ENCODE measurements around the gene COX20.

The COX20 gene

DNA sequence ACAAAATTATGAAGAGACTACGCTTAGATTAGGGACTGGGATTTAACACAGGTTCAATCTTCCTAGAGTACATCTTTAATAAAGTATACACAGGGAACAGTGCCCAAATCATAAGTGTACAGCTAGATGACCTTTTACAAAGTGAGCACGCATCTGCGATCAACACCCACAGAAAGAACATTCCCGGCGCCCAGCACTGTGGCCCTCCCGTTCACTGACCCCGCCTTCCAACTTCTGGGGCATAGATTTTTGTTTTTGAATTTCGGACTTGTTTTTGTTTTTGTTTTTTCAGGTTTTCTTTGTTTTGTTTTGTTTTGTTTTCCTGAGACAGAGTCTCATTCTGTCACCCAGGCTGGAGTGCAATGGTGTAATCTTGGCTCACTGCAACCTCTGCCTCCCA, 30.6 kb upstream of the COX20 start:
- TF ChIP-seq SUZ12 (IDR thresholded peaks at IDR 0.05) = no peak
- TF ChIP-seq, protein P1, sequence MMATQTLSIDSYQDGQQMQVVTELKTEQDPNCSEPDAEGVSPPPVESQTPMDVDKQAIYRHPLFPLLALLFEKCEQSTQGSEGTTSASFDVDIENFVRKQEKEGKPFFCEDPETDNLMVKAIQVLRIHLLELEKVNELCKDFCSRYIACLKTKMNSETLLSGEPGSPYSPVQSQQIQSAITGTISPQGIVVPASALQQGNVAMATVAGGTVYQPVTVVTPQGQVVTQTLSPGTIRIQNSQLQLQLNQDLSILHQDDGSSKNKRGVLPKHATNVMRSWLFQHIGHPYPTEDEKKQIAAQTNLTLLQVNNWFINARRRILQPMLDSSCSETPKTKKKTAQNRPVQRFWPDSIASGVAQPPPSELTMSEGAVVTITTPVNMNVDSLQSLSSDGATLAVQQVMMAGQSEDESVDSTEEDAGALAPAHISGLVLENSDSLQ (IDR thresholded peaks at IDR 0.05) = no peak
- DNase-seq (ENCODE audit: extremely low spot score) = no peak
- POLR2A ChIA-PET = no interaction called here
- CTCF ChIA-PET = interaction anchor here (0.5 kb wide), 1 partner anchor 219 kb away, joined by 3 read pairs; no protein-coding TSS in a partner anchor

DNA sequence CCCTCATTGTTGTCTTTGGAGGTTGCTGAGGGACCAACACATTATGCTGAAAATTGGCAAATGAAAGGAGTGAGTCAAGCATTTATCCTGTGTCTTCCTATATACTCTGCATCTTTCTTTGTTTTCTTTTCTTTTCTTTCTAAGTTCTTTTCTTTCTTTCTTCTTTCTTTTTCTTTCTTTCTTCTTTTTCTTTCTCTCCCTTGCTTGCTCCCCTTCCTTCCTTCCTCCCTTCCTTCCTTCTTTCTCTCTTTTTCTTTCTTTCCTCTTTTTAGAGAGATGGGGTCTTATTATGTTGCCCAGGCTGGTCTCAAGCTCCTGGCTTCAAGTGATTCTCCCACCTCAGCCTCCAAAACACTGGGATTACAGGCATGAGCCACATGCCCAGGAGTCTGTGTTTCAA, 28.3 kb upstream of the COX20 start:
- POLR2A ChIA-PET = no interaction called here
- TF ChIP-seq BHLHE40 (IDR thresholded peaks at IDR 0.05; ENCODE audit: borderline replicate concordance) = no peak
- no peak for TF ChIP-seq SP1 (IDR thresholded peaks at IDR 0.05)
- TF ChIP-seq L3MBTL2 (conservative IDR thresholded peaks at IDR 0.05) = no peak
- no peak for TF ChIP-seq LEF1 (IDR thresholded peaks at IDR 0.05; ENCODE audit: borderline replicate concordance)
- no peak for TF ChIP-seq HDGF (IDR thresholded peaks at IDR 0.05; ENCODE audit: borderline replicate concordance)
- no peak for TF ChIP-seq FOXK2 (IDR thresholded peaks at IDR 0.05)
- TF ChIP-seq SUZ12 (IDR thresholded peaks at IDR 0.05) = no peak
- no peak for TF ChIP-seq FOXM1 (IDR thresholded peaks at IDR 0.05; ENCODE audit: borderline replicate concordance)
- no peak for TF ChIP-seq ARNT (IDR thresholded peaks at IDR 0.05)
- TF ChIP-seq CTBP1 (IDR thresholded peaks at IDR 0.05; ENCODE audit: borderline replicate concordance) = no peak
- DNase-seq (ENCODE audit: extremely low spot score) = no peak
- CTCF ChIA-PET = interaction anchor here (0.6 kb wide), 1 partner anchor 72 kb away, joined by 15 read pairs; no protein-coding TSS in a partner anchor

DNA sequence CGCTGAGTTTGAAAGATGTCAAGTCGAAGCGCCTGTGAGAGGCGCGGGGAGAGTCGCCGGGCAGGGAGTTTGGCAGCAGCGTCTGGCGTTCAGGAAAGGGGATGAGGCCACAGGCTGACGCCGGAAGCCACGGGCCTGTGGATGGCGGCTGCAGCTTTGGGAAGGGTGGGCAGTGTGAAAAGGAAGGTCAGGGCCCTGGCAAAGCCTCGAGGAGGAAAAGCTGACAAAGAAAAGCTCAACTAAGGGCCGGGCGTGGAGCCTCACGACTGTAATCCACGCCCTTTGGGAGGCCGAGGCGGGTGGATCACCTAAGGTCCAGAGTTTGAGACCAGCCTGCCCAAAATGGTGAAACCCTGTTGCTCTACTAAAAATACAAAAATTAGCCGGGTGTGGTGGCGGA, 25.2 kb upstream of the COX20 start:
- DNase-seq (ENCODE audit: extremely low spot score) = no peak
- TF ChIP-seq HDGF (IDR thresholded peaks at IDR 0.05; ENCODE audit: borderline replicate concordance) (no peak), LEF1 (IDR thresholded peaks at IDR 0.05; ENCODE audit: borderline replicate concordance) (no peak), TARDBP (IDR thresholded peaks at IDR 0.05) (no peak), CTBP1 (IDR thresholded peaks at IDR 0.05; ENCODE audit: borderline replicate concordance) (no peak)
- ChIA-PET POLR2A (no interaction called here), CTCF (interaction anchor here (0.6 to 1.0 kb wide), 2 partner anchors 9 to 148 kb away, joined by 3 read pairs; no protein-coding TSS in a partner anchor)

DNA sequence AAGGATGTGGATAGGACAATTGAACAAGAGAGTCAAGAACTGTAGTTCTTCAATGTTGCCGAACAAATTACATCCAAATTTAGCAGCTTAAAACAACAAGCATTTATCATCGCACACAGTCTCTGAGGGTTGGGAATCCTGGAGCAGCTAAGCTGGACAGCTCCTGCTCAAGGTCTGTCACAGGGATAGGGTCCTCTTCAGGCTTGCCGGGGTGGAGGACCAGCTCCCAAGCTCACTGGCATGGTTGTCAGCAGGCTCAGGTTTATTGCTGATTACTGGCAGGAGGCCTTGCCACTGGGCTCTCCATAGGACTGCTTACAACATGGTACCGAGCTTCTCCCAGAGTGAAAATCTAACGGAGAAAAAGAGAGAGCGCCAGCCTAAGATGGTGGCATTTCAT, 22.1 kb upstream of the COX20 start:
- POLR2A ChIA-PET = interaction anchor here (0.8 to 1.1 kb wide), 2 partner anchors 15 to 21 kb away, joined by 4 read pairs; no protein-coding TSS in a partner anchor
- DNase-seq (ENCODE audit: extremely low spot score) = no peak
- TF ChIP-seq HDGF (IDR thresholded peaks at IDR 0.05; ENCODE audit: borderline replicate concordance) (no peak), TARDBP (IDR thresholded peaks at IDR 0.05) (no peak), ELF4 (IDR thresholded peaks at IDR 0.05) (no peak), FOXA1 (IDR thresholded peaks at IDR 0.05) (no peak), LEF1 (IDR thresholded peaks at IDR 0.05; ENCODE audit: borderline replicate concordance) (no peak), L3MBTL2 (conservative IDR thresholded peaks at IDR 0.05) (no peak), SUZ12 (IDR thresholded peaks at IDR 0.05) (no peak), FOXM1 (IDR thresholded peaks at IDR 0.05; ENCODE audit: borderline replicate concordance) (no peak), SP1 (IDR thresholded peaks at IDR 0.05) (no peak), NFRKB (IDR thresholded peaks at IDR 0.05) (no peak), ZNF384 (IDR thresholded peaks at IDR 0.05) (no peak), FOXK2 (IDR thresholded peaks at IDR 0.05) (no peak), BHLHE40 (IDR thresholded peaks at IDR 0.05; ENCODE audit: borderline replicate concordance) (no peak), ARNT (IDR thresholded peaks at IDR 0.05) (no peak), CTBP1 (IDR thresholded peaks at IDR 0.05; ENCODE audit: borderline replicate concordance) (no peak)
- TF ChIP-seq, protein P1 (IDR thresholded peaks at IDR 0.05) = no peak
- CTCF ChIA-PET = interaction anchor here (0.5 to 1.5 kb wide), 4 partner anchors 10 to 379 kb away, joined by 3 to 6 read pairs (median 4); no protein-coding TSS in a partner anchor

DNA sequence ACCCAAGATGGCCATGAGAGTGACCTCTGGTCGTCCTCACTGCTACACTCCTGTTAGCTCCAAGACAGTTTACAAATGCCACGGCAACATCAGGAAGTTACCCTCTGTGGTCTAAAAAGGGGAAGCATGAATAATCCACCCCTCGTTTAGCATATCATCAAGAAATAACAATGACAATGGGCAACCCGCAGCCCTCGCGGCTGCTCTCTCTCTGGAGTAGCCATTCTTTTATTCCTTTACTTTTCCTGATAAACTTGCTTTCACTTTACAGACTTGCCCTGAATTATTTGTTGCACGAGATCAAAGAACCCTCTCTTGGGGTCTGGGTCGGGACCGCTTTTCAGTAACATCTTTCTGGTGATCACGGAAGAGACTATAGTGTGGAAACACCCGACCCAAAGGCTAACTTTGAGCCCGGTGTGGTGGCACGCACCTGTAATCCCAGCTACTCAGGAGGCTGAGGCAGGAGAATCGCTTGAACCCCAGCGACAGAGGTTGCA, 19.8 kb upstream of the COX20 start:
- CTCF ChIA-PET = no interaction called here

DNA sequence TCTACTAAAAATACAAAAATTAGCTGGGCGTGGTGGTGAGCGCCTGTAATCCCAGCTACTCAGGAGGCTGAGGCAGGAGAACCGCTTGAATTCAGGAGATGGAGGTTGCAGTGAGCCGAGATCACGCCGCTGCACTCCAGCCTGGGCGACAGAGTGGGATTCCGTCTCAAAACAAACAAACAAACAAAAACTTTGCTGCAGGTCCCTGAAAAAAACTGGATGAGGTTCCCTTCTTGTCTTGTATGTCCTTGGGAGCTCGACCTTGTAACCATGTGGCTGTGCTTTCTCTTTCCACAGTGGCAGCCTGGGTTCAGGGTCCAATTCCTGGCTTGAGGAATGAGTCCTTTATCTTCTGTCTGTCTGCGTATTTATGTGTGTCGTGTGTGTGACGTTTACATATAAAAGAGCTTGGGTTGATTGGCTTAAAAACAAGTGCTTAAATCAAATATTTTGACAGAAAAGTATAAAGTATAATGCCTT, 18.0 kb upstream of the COX20 start:
- TF ChIP-seq CTBP1 (IDR thresholded peaks at IDR 0.05; ENCODE audit: borderline replicate concordance) = no peak
- no peak for TF ChIP-seq ELF4 (IDR thresholded peaks at IDR 0.05)
- TF ChIP-seq SP1 (IDR thresholded peaks at IDR 0.05) = no peak
- no peak for TF ChIP-seq BHLHE40 (IDR thresholded peaks at IDR 0.05; ENCODE audit: borderline replicate concordance)
- no peak for TF ChIP-seq HDGF (IDR thresholded peaks at IDR 0.05; ENCODE audit: borderline replicate concordance)
- TF ChIP-seq NFRKB (IDR thresholded peaks at IDR 0.05) = no peak
- no peak for TF ChIP-seq L3MBTL2 (conservative IDR thresholded peaks at IDR 0.05)
- no peak for TF ChIP-seq ARNT (IDR thresholded peaks at IDR 0.05)
- TF ChIP-seq FOXA1 (IDR thresholded peaks at IDR 0.05) = no peak
- TF ChIP-seq FOXM1 (IDR thresholded peaks at IDR 0.05; ENCODE audit: borderline replicate concordance) = no peak
- no peak for TF ChIP-seq SUZ12 (IDR thresholded peaks at IDR 0.05)
- CTCF ChIA-PET = no interaction called here
- POLR2A ChIA-PET = no interaction called here
- DNase-seq (ENCODE audit: extremely low spot score) = no peak

More for the DNA sequence above, 19.8 kb upstream of the COX20 start:
- TF ChIP-seq LEF1 (IDR thresholded peaks at IDR 0.05; ENCODE audit: borderline replicate concordance) (no peak), ELF4 (IDR thresholded peaks at IDR 0.05) (no peak), FOXA1 (IDR thresholded peaks at IDR 0.05) (no peak), TARDBP (IDR thresholded peaks at IDR 0.05) (no peak), SP1 (IDR thresholded peaks at IDR 0.05) (no peak), ZNF384 (IDR thresholded peaks at IDR 0.05) (no peak), NFRKB (IDR thresholded peaks at IDR 0.05) (no peak), CTBP1 (IDR thresholded peaks at IDR 0.05; ENCODE audit: borderline replicate concordance) (no peak), L3MBTL2 (conservative IDR thresholded peaks at IDR 0.05) (no peak), FOXM1 (IDR thresholded peaks at IDR 0.05; ENCODE audit: borderline replicate concordance) (no peak), BHLHE40 (IDR thresholded peaks at IDR 0.05; ENCODE audit: borderline replicate concordance) (no peak), ARNT (IDR thresholded peaks at IDR 0.05) (no peak), FOXK2 (IDR thresholded peaks at IDR 0.05) (no peak), HDGF (IDR thresholded peaks at IDR 0.05; ENCODE audit: borderline replicate concordance) (no peak)
- TF ChIP-seq, protein P1 (IDR thresholded peaks at IDR 0.05) = no peak
- POLR2A ChIA-PET = no interaction called here
- no peak for DNase-seq (ENCODE audit: extremely low spot score)
